Measurements from ENCODE around the gene MOXD1.
"Not testable (repeated sequence)": the region's sequence is repeated elsewhere in the genome, so short reads cannot be mapped to it uniquely, and the experiment has no call there.

Gene MOXD1

GRCh38 chr6:132395015-132395597 is 6.2 kb downstream of the MOXD1 start:
- DNase-seq = no peak

DNA sequence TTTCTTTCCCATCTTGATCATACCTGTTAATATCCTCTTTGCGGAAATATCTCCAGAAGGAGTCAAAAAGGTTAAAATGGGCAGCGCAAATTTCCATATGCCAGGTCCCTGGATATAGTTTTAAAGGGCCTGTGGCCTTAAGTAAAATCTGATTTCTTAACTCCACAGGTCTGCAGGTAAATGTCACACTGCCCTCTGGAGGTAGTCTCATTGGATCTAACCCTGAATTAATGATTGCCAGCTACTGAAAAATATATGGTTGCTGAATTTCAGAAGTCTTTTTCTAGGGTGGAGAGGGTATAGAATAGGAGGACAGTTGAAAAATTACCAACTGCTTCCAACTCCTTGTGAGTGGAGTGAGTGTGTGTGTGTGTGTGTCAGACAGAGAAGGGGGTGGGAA is 8.5 kb downstream of the MOXD1 start:
- DNase-seq = no peak

- DNase-seq = no peak
Measured at GRCh38 chr6:132392270-132392646, 9.0 kb downstream of the MOXD1 start.

- no peak for DNase-seq
Measured at GRCh38 chr6:132391391-132392269, 9.6 kb downstream of the MOXD1 start.

DNA sequence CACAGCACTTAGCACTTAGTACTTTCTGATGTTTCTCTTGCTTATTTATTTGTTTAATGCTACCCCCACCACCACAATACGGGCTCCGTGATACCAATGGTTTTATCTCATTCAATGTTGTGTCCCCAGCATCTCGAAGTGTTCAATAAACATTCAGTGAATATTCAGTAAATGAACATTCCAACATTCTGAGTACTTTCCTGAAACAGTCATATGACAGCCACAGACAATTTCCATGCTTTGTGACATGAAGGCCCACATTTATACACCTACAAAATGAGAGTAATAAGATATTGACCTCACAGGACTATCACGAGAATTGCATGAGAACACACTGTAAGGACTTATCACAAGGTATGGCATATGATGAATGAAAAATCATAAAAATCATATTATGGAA is 10.8 kb downstream of the MOXD1 start:
- no peak for DNase-seq

GRCh38 chr6:132390017-132390416 is 11.3 kb downstream of the MOXD1 start:
- DNase-seq = no peak

- no peak for DNase-seq
Measured at GRCh38 chr6:132388291-132388690, 13.0 kb downstream of the MOXD1 start.

- no peak for DNase-seq
Measured at GRCh38 chr6:132382630-132383175, 18.6 kb downstream of the MOXD1 start.

DNA sequence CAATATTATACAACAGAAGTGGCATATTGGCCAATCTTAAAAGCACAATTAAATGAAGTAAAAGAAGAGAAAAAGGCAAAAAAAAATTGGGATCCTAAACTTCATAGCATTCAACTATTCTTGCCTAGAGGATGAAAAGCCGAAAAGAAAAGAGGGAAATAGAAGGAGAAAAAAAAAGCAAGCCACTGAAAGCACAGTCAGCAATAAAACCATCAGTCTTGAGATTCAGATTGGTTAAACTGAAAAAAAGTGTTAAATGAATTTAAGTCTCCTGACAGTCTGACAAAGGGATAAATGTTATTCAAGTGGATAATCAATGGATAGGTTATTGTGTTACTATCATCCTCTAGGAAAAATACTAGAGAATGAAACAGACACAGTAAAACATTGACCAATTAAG is 19.9 kb downstream of the MOXD1 start:
- DNase-seq = no peak

DNA sequence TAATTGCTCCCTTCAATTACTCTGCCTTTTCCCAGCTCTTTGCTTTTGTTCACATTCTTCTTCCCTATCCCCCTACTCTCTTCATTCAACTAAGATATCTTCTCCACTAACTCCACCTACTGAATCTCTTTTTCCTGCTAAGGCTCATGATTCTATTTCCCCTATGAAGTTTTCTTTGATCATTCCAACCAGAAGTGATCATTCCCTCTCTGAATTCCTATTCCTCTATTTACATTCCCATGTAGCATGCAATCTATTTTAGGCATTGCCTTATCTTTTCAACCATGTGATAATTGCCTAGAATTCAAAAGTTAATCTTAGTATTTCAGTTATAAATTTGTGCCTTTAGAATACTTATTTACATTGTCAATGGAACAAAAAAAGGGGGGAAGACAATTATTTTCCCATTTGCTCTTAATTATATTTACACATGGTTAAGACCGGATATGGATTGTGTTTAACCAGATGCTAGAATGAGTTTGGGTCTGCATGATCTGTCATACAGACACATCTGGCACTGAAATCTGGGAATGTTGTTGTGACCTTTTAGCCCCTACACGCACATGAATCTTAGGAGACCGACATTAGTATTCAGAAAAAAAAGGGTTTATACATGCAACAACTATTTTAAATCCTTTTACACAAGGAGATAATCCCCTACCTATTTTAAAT is 20.8 kb downstream of the MOXD1 start:
- DNase-seq = no peak

- DNase-seq = no peak
Measured at GRCh38 chr6:132369526-132369925, 31.7 kb downstream of the MOXD1 start.

DNA sequence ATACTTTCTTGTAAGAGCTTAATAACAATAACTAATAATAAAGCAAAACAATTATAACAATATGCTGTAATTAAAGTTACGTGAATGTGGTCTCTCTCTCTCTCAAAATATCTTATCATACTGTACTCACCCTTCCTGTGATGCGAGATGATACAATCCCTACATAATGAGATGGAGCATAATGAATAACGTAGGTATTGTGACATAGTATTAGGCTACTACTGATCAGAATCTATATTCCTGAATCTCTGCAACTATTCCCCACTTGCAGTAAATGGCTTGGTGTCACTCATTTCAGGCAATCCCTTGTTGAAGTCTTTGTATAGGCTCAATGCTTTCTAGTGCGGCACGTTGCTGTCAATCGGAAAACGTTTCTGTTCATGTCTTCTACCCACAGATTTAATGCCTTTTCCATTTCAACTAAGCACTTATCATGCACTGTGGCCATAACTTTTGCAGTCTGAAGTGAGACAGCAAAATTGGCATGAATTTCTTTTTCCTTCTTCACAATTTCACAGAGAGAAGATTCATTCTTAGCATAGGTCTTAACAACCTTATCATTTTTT is 32.3 kb downstream of the MOXD1 start:
- DNase-seq = no peak

GRCh38 chr6:132365281-132365907 is 35.9 kb downstream of the MOXD1 start:
- DNase-seq = no peak

GRCh38 chr6:132364306-132365074 is 36.8 kb downstream of the MOXD1 start:
- no peak for DNase-seq

DNA sequence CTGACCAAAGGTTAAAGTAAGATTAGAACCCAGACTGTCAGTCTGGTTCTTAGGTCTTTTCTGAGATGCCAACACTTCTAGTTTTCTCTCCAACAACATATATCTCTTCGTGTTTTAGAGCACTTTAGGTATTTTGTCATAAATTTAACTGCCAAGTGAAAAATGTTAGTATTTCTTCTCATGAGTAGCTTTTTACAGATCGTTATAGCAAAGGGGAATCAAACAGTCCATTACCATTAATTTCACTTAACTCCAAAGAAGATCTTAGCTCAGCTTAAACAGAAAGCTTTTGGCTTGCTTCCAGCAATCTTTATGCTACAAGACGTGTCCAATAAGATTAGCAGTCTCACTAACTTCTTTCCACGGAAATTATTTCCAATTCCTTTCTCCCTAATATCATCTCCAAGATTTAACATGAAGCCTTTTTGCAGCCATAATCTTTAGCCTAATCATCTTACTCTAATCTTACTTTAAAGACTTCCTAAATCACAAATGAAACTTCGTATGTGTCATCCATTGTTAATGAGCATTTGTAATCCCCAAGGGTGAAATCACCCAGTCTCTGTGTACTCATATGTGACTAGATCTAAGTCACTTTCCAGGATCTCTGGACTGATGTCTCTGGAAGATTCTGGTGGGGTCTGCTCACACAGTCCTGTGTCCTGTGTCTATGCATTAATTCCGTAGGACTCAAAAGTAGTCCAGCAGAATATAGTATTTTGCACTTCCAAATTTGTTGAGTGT is 38.7 kb downstream of the MOXD1 start:
- no peak for DNase-seq

DNA sequence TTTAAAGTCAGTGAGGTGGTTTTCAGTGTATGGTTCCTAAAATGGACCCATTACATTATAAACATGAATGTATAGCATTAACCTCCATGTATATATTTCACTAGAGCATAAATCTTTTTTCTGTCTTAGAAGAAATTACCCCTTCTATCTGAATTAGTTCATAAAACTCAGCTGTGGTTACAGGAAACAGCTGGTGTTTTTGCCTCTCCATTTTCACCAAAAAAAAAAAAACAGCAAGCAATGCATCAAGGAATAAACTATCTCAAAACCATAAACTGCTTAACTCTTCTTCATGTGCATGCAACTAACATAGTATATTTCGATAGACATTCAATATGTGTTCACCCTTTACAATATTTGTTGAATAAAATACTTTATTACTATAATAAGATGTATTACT is 40.2 kb downstream of the MOXD1 start:
- no peak for DNase-seq

DNA sequence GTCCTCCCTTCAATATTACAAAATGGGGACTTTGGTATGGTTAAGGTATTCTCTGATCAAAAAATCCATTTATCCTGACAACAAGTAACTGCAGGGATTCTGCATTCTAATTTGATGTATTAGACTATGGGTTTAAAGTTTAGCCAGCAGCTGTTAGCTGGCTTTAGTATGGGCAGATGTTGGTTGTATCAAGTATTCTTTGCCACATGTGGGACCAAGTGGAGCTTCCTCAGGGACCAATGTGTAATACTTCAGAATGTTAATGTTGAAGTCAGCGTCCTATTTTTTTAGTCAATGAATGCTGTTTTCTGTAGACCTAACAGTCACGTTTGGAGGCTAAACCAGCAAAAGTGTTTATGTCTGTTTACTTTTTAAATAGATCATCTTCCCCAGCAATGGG is 41.4 kb downstream of the MOXD1 start:
- no peak for DNase-seq

- no peak for DNase-seq
Measured at GRCh38 chr6:132357120-132357519, 44.2 kb downstream of the MOXD1 start.

DNA sequence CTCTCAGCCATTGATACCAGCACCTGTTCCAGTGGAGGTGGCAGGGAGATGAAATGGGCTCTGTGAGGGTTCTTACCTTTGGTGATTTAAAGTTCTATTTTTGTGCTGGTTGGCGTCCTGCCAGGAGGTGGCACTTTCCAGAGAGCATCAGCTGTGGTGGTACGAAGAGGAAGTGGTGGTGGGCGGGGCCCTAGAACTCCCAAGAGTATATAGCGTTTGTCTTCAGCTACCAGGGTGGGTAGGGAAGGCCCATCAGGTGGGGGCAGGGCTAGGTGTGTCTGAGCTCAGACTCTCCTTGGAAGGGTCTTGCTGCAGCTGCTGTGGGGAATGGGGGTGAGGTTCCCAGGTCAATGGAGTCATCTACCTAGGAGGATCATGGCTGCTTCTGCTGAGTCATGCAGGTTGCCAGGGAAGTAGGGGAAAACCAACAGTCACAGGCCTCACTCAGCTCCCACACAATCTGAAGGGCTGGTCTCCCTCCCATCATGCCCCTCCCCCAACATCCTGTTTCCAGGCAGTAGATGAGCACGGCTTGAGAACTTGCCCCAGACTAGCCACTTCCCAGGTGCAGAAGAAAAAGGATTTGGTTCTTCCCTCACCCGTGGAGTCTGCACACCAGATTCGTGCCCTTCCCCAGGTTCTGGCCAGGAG is 46.6 kb downstream of the MOXD1 start:
- DNase-seq = peak; percentile 52

- not testable (repeated sequence) for DNase-seq
Measured at GRCh38 chr6:132351986-132352385, 49.3 kb downstream of the MOXD1 start.

DNA sequence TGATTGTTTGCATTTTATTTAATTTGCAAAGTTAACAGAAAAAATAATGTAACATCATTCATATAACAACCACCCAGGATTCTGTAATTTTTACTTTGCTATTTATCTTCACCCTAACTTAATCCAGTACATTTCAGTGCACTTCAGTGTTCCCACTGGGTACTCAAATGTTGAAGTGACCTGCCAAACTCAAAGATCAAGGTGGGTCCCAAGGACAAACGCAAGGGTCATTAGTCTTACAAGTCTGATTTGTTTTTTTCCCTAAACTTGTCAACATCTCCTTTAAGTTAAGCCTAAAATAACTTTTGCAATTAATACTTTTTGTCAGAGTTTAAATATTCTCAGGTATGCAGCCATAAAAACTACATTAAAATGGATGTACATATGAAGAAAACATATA is 53.0 kb downstream of the MOXD1 start:
- DNase-seq = no peak
